GM21723 (cell line): ENCODE results near the gene CEMP1.
A peak's percentile ranks its signal among the peaks of the same experiment; 100 is the strongest.

ENCODE experiments used
- ATAC-seq: cut with Tn5 transposase; IDR thresholded peaks from one replicate; pipeline ENCODE4 v1.9.1; 2021; ENCODE audit warnings: mild to moderate bottlenecking, moderate library complexity; ENCODE audit not compliant: unreplicated experiment

CEMP1 gene

GRCh38 chr16:2487517-2487842, 43.7 kb downstream of the CEMP1 start:
- no peak for ATAC-seq

- ATAC-seq, result peak; percentile 75
Observed at GRCh38 chr16:2486645-2487516, 44.3 kb downstream of the CEMP1 start.

GRCh38 chr16:2485811-2486507, 45.2 kb downstream of the CEMP1 start:
- no peak for ATAC-seq

- ATAC-seq, result no peak
Observed at GRCh38 chr16:2484898-2485508, 46.2 kb downstream of the CEMP1 start.

- ATAC-seq, result no peak
Observed at GRCh38 chr16:2483939-2484897, 47.0 kb downstream of the CEMP1 start.

- no peak for ATAC-seq
Observed at GRCh38 chr16:2482708-2483534, 48.3 kb downstream of the CEMP1 start.

GRCh38 chr16:2482249-2482648, 49.0 kb downstream of the CEMP1 start:
- no peak for ATAC-seq

- ATAC-seq, result no peak
Observed at GRCh38 chr16:2481676-2482075, 49.5 kb downstream of the CEMP1 start.

GRCh38 chr16:2480948-2481347, 50.3 kb downstream of the CEMP1 start:
- ATAC-seq, result no peak
